ENCODE results near the gene MEP1A.

The MEP1A gene

GRCh38 chr6:46776070-46776712 is 17.0 kb upstream of the MEP1A start:
- no peak for DNase-seq (ENCODE audit: extremely low read depth in 1 of 2, low read depth in 1 of 2)

GRCh38 chr6:46777476-46778346 is 15.5 kb upstream of the MEP1A start:
- DNase-seq (ENCODE audit: extremely low read depth in 1 of 2, low read depth in 1 of 2), result no peak

- no peak for DNase-seq (ENCODE audit: extremely low read depth in 1 of 2, low read depth in 1 of 2)
These were observed 11.5 kb upstream of the MEP1A start for GRCh38 chr6:46781478-46782378.

- no peak for DNase-seq (ENCODE audit: extremely low read depth in 1 of 2, low read depth in 1 of 2)
These were observed 8.7 kb upstream of the MEP1A start for GRCh38 chr6:46784535-46784934.

GRCh38 chr6:46787871-46788540 is 5.2 kb upstream of the MEP1A start:
- DNase-seq (ENCODE audit: extremely low read depth in 1 of 2, low read depth in 1 of 2), result no peak

GRCh38 chr6:46788791-46789190 is 4.4 kb upstream of the MEP1A start:
- no peak for DNase-seq (ENCODE audit: extremely low read depth in 1 of 2, low read depth in 1 of 2)

GRCh38 chr6:46789434-46790354 is 3.5 kb upstream of the MEP1A start:
- DNase-seq (ENCODE audit: extremely low read depth in 1 of 2, low read depth in 1 of 2), result no peak

- DNase-seq (ENCODE audit: extremely low read depth in 1 of 2, low read depth in 1 of 2), result no peak
These were observed 2.8 kb upstream of the MEP1A start for GRCh38 chr6:46790355-46790874.

- no peak for DNase-seq (ENCODE audit: extremely low read depth in 1 of 2, low read depth in 1 of 2)
These were observed 554 bp upstream of the MEP1A start for GRCh38 chr6:46792635-46793034.

GRCh38 chr6:46794068-46794467 is 879 bp downstream of the MEP1A start:
- no peak for DNase-seq (ENCODE audit: extremely low read depth in 1 of 2, low read depth in 1 of 2)

GRCh38 chr6:46795816-46796215 is 2.6 kb downstream of the MEP1A start:
- DNase-seq (ENCODE audit: extremely low read depth in 1 of 2, low read depth in 1 of 2), result no peak

- DNase-seq (ENCODE audit: extremely low read depth in 1 of 2, low read depth in 1 of 2), result no peak
These were observed 3.8 kb downstream of the MEP1A start for GRCh38 chr6:46796848-46797580.

GRCh38 chr6:46799657-46800056 is 6.5 kb downstream of the MEP1A start:
- DNase-seq (ENCODE audit: extremely low read depth in 1 of 2, low read depth in 1 of 2), result no peak

- no peak for DNase-seq (ENCODE audit: extremely low read depth in 1 of 2, low read depth in 1 of 2)
These were observed 15.6 kb downstream of the MEP1A start for GRCh38 chr6:46808806-46809205.

GRCh38 chr6:46815130-46815529 is 21.9 kb downstream of the MEP1A start:
- DNase-seq (ENCODE audit: extremely low read depth in 1 of 2, low read depth in 1 of 2), result no peak

GRCh38 chr6:46816626-46817025 is 23.4 kb downstream of the MEP1A start:
- DNase-seq (ENCODE audit: extremely low read depth in 1 of 2, low read depth in 1 of 2), result no peak

GRCh38 chr6:46819561-46819960 is 26.4 kb downstream of the MEP1A start:
- DNase-seq (ENCODE audit: extremely low read depth in 1 of 2, low read depth in 1 of 2), result no peak

- DNase-seq (ENCODE audit: extremely low read depth in 1 of 2, low read depth in 1 of 2), result no peak
These were observed 28.3 kb downstream of the MEP1A start for GRCh38 chr6:46821458-46821881.

GRCh38 chr6:46828939-46829338 is 35.8 kb downstream of the MEP1A start:
- no peak for DNase-seq (ENCODE audit: extremely low read depth in 1 of 2, low read depth in 1 of 2)
